ENCODE results near the gene MAD1L1. TPM values are rescaled to one million over a fixed set of nuclear protein-coding genes. Genes with fewer than 3 reads are reported as not detected.

The MAD1L1 gene
- total and polyA plus RNA-seq, 2 donors (not counting 3 experiments of a cell fraction or from before 2014, with no cell fraction given), result 34.1 to 42.3 TPM

GRCh38 chr7:1845536-1846311 is 387.0 kb downstream of the MAD1L1 start:
- ChIA-PET CTCF (no interaction called here), POLR2A (no interaction called here)
- Histone ChIP-seq H2AFZ (ENCODE audit: low read depth, low read length) (no peak overlapping the region), H3K4me3 (replicated peaks in 1 of 3; ENCODE audit: insufficient read depth in 1 of 3, low read depth in 1 of 3, low read length in 3 of 3) (no peak overlapping the region), H3K9me1 (replicated peaks; ENCODE audit: control insufficient read depth, extremely low read depth, insufficient read depth, low read length) (no peaks in the 10 kb centered on the region), H3K4me2 (ENCODE audit: insufficient read depth, low read length) (no peak overlapping the region), H3K27me3 (ENCODE audit: control insufficient read depth in 2 of 2, insufficient read depth in 2 of 2, low read length in 2 of 2) (no peaks in the 10 kb centered on the region), H3K9me3 (replicated peaks; ENCODE audit: control insufficient read depth, insufficient read depth, low read length) (no peaks in the 10 kb centered on the region), H3K79me2 (ENCODE audit: control insufficient read depth, insufficient read depth, low read length) (no peaks in the 10 kb centered on the region), H3K27ac (ENCODE audit: insufficient read depth, low read depth, low read length) (no peak overlapping the region), H3K36me3 (ENCODE audit: control insufficient read depth in 2 of 2, extremely low read depth in 1 of 2, insufficient read depth in 2 of 2, low read length in 2 of 2) (no peaks in the 10 kb centered on the region), H3K9ac (replicated peaks; ENCODE audit: extremely low read depth, insufficient read depth, low read length) (no peak overlapping the region), H4K20me1 (replicated peaks; ENCODE audit: control insufficient read depth, extremely low read depth, insufficient read depth, low read length) (no peaks in the 10 kb centered on the region), H3K4me1 (ENCODE audit: control insufficient read depth, extremely low read depth, insufficient read depth, low read length) (no peaks in the 10 kb centered on the region)
- BruUV-seq (replicated peaks), result no TSS peak
- intact Hi-C loops (cut with micrococcal nuclease) (no loop called here), dilution Hi-C loops (cut with MboI; ENCODE audit: extremely low pct_ligation_motif_present, low sequenced_read_pairs) (no loop called here)
- DNase-seq (ENCODE audit: low read depth, low spot score), result no peak
- FAIRE-seq, result no peak
- TF ChIP-seq MAX (IDR thresholded peaks at IDR 0.05; ENCODE audit: insufficient read depth, insufficient read length) (no peak), POLR2AphosphoS5 (IDR thresholded peaks at IDR 0.05; ENCODE audit: insufficient read depth, low read depth, low read length) (no peak), MYC (IDR thresholded peaks at IDR 0.05; ENCODE audit: low read depth, low read length) (no peak), CTCF (IDR thresholded peaks at IDR 0.05; ENCODE audit: extremely low read depth in 1 of 2, insufficient read depth in 1 of 2, low read depth in 1 of 2, low read length in 2 of 2) (no peak), POLR2A (IDR thresholded peaks at IDR 0.05; ENCODE audit: low read depth, low read length) (no peak), FOS (IDR thresholded peaks at IDR 0.05; ENCODE audit: borderline replicate concordance, insufficient read depth, low read length) (no peak)
